Activated CD4-positive, alpha-beta T cell treated with anti-CD3 and anti-CD28 coated beads, Interleukin-2, amount 10 ng/mL, durations not matched to agents 24 days and 14 days (primary cell): Measurements from ENCODE around the gene CSNK2A2. TPM values are rescaled to one million over a fixed set of nuclear protein-coding genes. Genes with fewer than 3 reads are reported as not detected.

Experiments used
- DNase-seq: peaks from one replicate; pipeline ENCODE4 v3.0.0; 2022
- H3K27ac Mint-ChIP-seq: one replicate; pipeline ENCODE4 v1.8.0; 2022; ENCODE audit warnings: mild to moderate bottlenecking, mixed read lengths
- H3K27me3 Mint-ChIP-seq: one replicate; pipeline ENCODE4 v1.8.0; 2022; ENCODE audit warnings: mixed read lengths
- H3K36me3 Mint-ChIP-seq: one replicate; pipeline ENCODE4 v1.8.0; 2022; ENCODE audit warnings: low read depth, mild to moderate bottlenecking, mixed read lengths
- H3K4me1 Mint-ChIP-seq: one replicate; pipeline ENCODE4 v1.8.0; 2021; ENCODE audit warnings: mixed read lengths
- H3K4me3 Mint-ChIP-seq: one replicate; pipeline ENCODE4 v1.8.0; 2022; ENCODE audit warnings: mild to moderate bottlenecking, moderate library complexity, mixed read lengths
- H3K9me3 Mint-ChIP-seq: one replicate; pipeline ENCODE4 v1.8.0; 2021; ENCODE audit warnings: mixed read lengths
- intact Hi-C: fragments of 100-400 bp; cut with micrococcal nuclease; formaldehyde crosslinking; loops from one replicate; pipeline ENCODE4 v1.15.1; 2023
- total RNA-seq: library from RNA; stranded (reverse); gene quantifications from 2 replicates; pipeline ENCODE4 v1.2.3, GENCODE V29; 2022

CSNK2A2 gene
- total RNA-seq, 1 donor from 2014 or later: 96.7 TPM

GRCh38 chr16:58187665-58188421, 10.1 kb downstream of the CSNK2A2 start:
- no peak for DNase-seq
- H3K9me3 Mint-ChIP-seq: no peaks in the 10 kb centered on the region
- H3K4me1 Mint-ChIP-seq: peaks cover 20% of the 10 kb centered on the region
- peaks cover 81% of the 10 kb centered on the region for H3K36me3 Mint-ChIP-seq
- intact Hi-C loops: no loop called here
- H3K4me3 Mint-ChIP-seq: no peak overlapping the region
- no peak overlapping the region for H3K27ac Mint-ChIP-seq
- no peaks in the 10 kb centered on the region for H3K27me3 Mint-ChIP-seq

GRCh38 chr16:58187092-58187491, 10.8 kb downstream of the CSNK2A2 start:
- H3K27ac Mint-ChIP-seq: no peak overlapping the region
- peaks cover 80% of the 10 kb centered on the region for H3K36me3 Mint-ChIP-seq

GRCh38 chr16:58186176-58186944, 11.5 kb downstream of the CSNK2A2 start:
- no peaks in the 10 kb centered on the region for H3K9me3 Mint-ChIP-seq
- H3K27ac Mint-ChIP-seq: no peak overlapping the region
- no peaks in the 10 kb centered on the region for H3K27me3 Mint-ChIP-seq
- no peak for DNase-seq
- H3K4me1 Mint-ChIP-seq: peaks cover 20% of the 10 kb centered on the region
- no peak overlapping the region for H3K4me3 Mint-ChIP-seq
- intact Hi-C loops: no loop called here
- H3K36me3 Mint-ChIP-seq: peaks cover 80% of the 10 kb centered on the region

More at GRCh38 chr16:58187092-58187491, 10.8 kb downstream of the CSNK2A2 start:
- no peak for DNase-seq
- intact Hi-C loops: no loop called here
- H3K27me3 Mint-ChIP-seq: no peaks in the 10 kb centered on the region
- peaks cover 18% of the 10 kb centered on the region for H3K4me1 Mint-ChIP-seq
- H3K4me3 Mint-ChIP-seq: no peak overlapping the region
- no peaks in the 10 kb centered on the region for H3K9me3 Mint-ChIP-seq

GRCh38 chr16:58177353-58177710, 20.6 kb downstream of the CSNK2A2 start:
- Mint-ChIP-seq H3K36me3 (peaks cover 66% of the 10 kb centered on the region), H3K9me3 (no peaks in the 10 kb centered on the region), H3K27me3 (no peaks in the 10 kb centered on the region), H3K27ac (peak overlapping the region; percentile 76), H3K4me3 (peak overlapping the region; percentile 43), H3K4me1 (peaks cover 35% of the 10 kb centered on the region)
- intact Hi-C loops: no loop called here
- no peak for DNase-seq

GRCh38 chr16:58176608-58177352, 21.1 kb downstream of the CSNK2A2 start:
- peaks cover 35% of the 10 kb centered on the region for H3K4me1 Mint-ChIP-seq
- H3K4me3 Mint-ChIP-seq: peak overlapping the region; percentile 29
- intact Hi-C loops: no loop called here
- DNase-seq: peak; percentile 68
- H3K9me3 Mint-ChIP-seq: no peaks in the 10 kb centered on the region
- peak overlapping the region; percentile 76 for H3K27ac Mint-ChIP-seq
- peaks cover 67% of the 10 kb centered on the region for H3K36me3 Mint-ChIP-seq
- H3K27me3 Mint-ChIP-seq: no peaks in the 10 kb centered on the region

DNA sequence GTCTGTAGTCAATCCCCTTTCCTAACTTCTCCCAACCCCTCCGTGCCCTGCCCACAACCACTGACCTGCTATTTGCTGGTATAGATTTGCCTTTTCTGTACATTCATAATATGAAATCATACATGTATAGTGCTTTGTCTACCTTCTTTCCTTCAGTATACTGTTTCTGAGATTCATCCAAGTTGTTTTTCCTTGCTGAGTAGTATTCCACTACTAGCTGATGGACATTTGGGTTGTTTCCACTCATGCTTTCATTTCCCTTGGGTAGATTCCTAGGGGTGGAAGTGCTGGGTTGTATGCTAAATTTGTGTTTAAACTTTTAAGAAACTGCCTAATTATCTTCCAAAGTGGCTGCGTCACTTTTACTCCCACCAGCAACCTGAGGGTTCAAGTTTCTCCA, 27.7 kb downstream of the CSNK2A2 start:
- H3K4me3 Mint-ChIP-seq: no peak overlapping the region
- H3K27ac Mint-ChIP-seq: no peak overlapping the region
- intact Hi-C loops: no loop called here
- no peaks in the 10 kb centered on the region for H3K9me3 Mint-ChIP-seq
- H3K36me3 Mint-ChIP-seq: peaks cover 66% of the 10 kb centered on the region
- H3K4me1 Mint-ChIP-seq: peaks cover 9% of the 10 kb centered on the region
- H3K27me3 Mint-ChIP-seq: no peaks in the 10 kb centered on the region
- DNase-seq: no peak

- Mint-ChIP-seq H3K36me3 (peaks cover 43% of the 10 kb centered on the region), H3K9me3 (no peaks in the 10 kb centered on the region)
- no peak for DNase-seq
Observed at GRCh38 chr16:58160855-58161254, 37.1 kb downstream of the CSNK2A2 start.

DNA sequence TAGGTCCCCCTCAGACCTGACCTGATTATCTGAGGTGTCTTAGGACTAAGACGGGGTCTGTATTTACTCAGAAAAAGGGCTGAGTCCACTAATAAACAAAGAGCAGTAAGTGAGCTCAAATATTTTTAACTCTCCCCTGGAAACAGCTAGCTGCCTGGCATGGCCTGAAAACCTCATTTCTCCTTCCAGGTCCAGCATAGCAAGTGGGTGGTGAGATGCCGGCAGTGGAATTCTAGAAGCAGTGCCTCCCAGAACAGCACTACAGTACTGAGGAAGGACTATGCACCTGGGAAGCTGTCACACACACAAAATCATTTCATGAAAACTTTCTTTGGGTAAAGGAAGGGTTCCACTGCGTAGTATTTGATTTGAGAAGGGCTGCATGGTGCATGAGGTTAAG, 39.2 kb downstream of the CSNK2A2 start:
- no peaks in the 10 kb centered on the region for H3K9me3 Mint-ChIP-seq
- intact Hi-C loops: no loop called here
- H3K4me3 Mint-ChIP-seq: no peak overlapping the region
- H3K4me1 Mint-ChIP-seq: peaks cover 2% of the 10 kb centered on the region
- H3K27me3 Mint-ChIP-seq: no peaks in the 10 kb centered on the region
- H3K36me3 Mint-ChIP-seq: peaks cover 23% of the 10 kb centered on the region
- no peak overlapping the region for H3K27ac Mint-ChIP-seq
- DNase-seq: no peak

More at GRCh38 chr16:58160855-58161254, 37.1 kb downstream of the CSNK2A2 start:
- Mint-ChIP-seq H3K27ac (no peak overlapping the region), H3K4me1 (peaks cover 1% of the 10 kb centered on the region), H3K27me3 (no peaks in the 10 kb centered on the region), H3K4me3 (no peak overlapping the region)
- intact Hi-C loops: no loop called here

DNA sequence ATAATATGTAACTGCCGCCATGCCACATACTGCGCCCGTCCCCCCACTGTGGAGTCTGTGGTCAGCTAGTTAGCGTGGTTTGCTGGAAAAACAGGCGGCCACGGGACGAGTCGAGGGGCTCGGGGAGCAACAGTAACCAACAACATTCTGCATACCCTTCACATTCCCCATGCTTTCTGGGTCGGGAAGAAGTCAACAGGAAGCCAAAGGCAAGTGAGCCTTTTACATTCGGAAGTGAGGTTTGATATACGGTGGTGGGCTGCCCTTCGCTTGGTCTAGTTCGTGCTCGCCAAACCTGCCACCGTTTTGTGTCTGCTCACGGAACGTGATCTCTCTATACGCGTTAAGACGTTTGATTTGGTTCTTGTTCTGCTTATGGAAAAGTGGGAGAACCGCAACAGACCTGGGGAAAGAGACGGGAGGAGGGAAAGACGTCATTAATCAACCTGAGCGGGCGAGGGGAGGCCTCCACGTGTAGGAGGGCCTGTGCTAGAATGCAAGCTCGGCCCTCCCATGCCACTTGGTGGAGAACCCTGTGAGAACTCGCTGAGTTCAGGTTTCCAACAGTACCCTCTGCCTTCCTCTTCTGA, 39.9 kb downstream of the CSNK2A2 start:
- no peak overlapping the region for H3K27ac Mint-ChIP-seq
- peaks cover 18% of the 10 kb centered on the region for H3K36me3 Mint-ChIP-seq
- no peak for DNase-seq
- H3K4me3 Mint-ChIP-seq: no peak overlapping the region
- peaks cover 2% of the 10 kb centered on the region for H3K4me1 Mint-ChIP-seq
- no peaks in the 10 kb centered on the region for H3K27me3 Mint-ChIP-seq
- H3K9me3 Mint-ChIP-seq: no peaks in the 10 kb centered on the region
- intact Hi-C loops: no loop called here

- Mint-ChIP-seq H3K27ac (no peak overlapping the region), H3K9me3 (no peaks in the 10 kb centered on the region), H3K36me3 (peaks cover 13% of the 10 kb centered on the region), H3K4me3 (no peak overlapping the region), H3K4me1 (peaks cover 2% of the 10 kb centered on the region), H3K27me3 (no peaks in the 10 kb centered on the region)
- DNase-seq: no peak
- intact Hi-C loops: no loop called here
Observed at GRCh38 chr16:58157239-58157638, 40.7 kb downstream of the CSNK2A2 start.

DNA sequence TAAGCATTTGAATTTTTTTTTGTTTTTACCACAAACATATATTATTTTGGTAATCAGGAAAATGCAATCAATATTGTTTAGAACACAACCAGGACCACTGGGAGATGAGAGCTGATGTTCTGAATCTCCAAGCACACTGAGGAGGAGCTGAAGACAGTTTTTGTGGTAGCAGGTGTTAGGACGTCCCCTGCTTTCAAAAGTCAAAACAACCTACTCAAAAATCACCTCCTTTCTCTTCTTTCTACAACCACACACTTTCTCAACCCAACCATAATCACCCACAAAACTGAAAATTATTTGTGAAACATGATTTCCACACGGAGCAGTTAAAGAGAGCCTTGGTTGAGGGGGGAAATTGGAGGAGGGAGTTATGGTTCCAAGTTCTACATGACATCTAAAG, 42.1 kb downstream of the CSNK2A2 start:
- peaks cover 2% of the 10 kb centered on the region for H3K4me1 Mint-ChIP-seq
- no peak overlapping the region for H3K4me3 Mint-ChIP-seq
- H3K9me3 Mint-ChIP-seq: no peaks in the 10 kb centered on the region
- peaks cover 5% of the 10 kb centered on the region for H3K36me3 Mint-ChIP-seq
- intact Hi-C loops: no loop called here
- H3K27me3 Mint-ChIP-seq: no peaks in the 10 kb centered on the region
- DNase-seq: no peak
- no peak overlapping the region for H3K27ac Mint-ChIP-seq

GRCh38 chr16:58154345-58154744, 43.6 kb downstream of the CSNK2A2 start:
- peaks cover 2% of the 10 kb centered on the region for H3K36me3 Mint-ChIP-seq
- intact Hi-C loops: no loop called here
- H3K4me1 Mint-ChIP-seq: peaks cover 2% of the 10 kb centered on the region
- H3K4me3 Mint-ChIP-seq: no peak overlapping the region
- no peak overlapping the region for H3K27ac Mint-ChIP-seq
- no peaks in the 10 kb centered on the region for H3K9me3 Mint-ChIP-seq
- DNase-seq: no peak
- no peaks in the 10 kb centered on the region for H3K27me3 Mint-ChIP-seq

DNA sequence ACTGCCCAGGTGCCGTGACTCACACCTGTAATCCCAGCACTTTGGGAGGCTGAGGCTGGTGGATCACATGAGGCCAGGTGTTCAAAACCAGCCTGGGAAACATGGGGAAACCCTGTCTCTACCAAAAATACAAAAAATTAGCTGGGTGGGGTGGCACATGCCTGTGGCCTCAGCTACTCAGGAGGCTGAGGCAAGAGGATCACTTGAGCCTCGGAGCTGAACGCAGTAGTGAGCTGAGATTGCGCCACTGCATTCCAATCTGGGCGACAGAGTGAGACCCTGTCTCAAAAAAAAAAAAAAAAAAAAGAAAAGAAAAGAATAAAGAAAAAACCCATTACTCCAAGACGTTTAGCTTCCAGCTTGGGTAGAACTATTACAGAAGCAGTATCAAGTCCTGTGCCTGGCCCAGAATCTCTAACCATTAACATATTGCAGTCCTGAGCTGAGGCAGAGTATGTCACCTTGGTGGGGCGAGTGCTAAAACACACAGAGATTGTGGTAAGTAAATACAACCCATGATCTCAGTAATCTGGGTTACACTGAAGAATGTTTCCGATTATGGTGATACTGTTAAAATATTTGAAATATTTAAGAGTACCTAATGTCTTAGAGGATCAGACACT, 45.5 kb downstream of the CSNK2A2 start:
- DNase-seq: no peak
- H3K9me3 Mint-ChIP-seq: no peaks in the 10 kb centered on the region
- intact Hi-C loops: no loop called here
- H3K27me3 Mint-ChIP-seq: no peaks in the 10 kb centered on the region
- H3K27ac Mint-ChIP-seq: no peak overlapping the region
- no peaks in the 10 kb centered on the region for H3K36me3 Mint-ChIP-seq
- no peak overlapping the region for H3K4me3 Mint-ChIP-seq
- H3K4me1 Mint-ChIP-seq: peaks cover 2% of the 10 kb centered on the region
